ENCODE measurements around the gene ACAP2.

ACAP2 gene

DNA sequence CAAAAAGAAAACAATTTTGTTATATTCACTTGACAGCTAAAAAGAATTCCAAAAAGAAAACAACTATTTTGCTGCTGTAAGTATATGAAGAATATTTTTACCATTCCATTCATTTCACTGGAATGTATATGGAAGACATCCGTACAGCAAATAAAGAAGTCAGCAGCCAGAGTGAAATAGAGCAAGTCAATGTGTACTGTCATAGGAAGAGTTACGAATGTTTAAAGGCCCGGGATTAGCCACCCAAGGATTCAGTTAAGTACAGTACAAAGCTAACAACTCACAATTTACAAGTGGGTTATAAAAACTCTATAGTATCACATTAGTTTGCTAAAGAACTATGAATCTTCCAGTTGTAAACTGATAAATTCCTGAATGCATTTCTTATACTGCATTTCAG is 157.4 kb downstream of the ACAP2 start:
- no peak for DNase-seq

- no peak for DNase-seq
These were observed 158.0 kb downstream of the ACAP2 start for GRCh38 chr3:195284842-195285241.

DNA sequence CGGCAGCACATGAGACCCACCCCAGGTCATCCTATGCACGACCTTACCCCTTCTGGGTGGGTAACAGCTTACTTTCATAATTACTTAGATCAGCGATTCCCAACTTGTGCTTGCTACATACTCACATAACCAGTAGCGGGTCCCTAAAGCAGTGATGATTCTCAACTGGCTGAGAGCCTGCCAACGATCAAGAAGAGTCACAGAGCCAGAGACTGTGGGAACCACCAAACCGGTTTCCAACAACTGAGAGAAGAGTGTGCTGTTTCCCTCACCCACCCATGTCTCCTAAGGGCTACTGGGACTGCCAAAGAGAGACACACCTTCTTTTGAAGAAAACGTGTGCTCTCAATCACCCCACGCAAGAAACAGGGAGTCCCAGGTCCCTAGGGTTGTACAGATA is 159.9 kb downstream of the ACAP2 start:
- DNase-seq = no peak

DNA sequence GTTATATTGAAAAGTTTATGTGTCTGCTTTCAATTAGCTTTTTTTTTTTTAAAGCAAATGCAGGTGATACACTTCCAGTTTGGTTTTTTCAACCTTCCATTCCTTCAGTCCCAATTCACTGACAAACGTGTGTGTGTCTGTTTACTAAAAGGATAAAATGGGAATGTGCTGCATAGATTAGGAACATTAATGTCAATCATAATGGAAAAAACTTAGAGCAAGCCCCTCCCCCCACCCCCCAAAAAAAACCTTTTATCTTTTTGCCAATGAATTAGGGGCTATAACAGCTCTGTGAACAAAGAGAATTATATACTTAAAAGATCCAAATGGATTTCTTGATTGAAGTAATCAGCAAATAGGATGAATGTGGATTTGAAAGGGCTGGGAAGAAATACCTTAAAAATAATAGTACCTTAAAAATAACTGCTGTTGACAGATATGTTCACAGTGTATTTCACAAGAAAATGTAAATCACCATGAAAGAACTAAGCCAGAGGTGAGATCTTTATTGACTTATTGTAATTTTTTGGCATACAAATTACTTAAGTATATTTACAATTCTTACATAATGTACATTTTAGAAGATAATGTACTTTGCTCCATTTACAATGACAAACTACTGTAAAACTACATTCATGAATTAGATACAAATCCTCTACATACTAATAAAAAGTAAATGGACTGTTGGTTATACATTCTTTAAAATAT is 168.4 kb downstream of the ACAP2 start:
- DNase-seq = no peak

GRCh38 chr3:195271410-195272243 is 171.2 kb downstream of the ACAP2 start:
- DNase-seq = peak; percentile 85 to 88

DNA sequence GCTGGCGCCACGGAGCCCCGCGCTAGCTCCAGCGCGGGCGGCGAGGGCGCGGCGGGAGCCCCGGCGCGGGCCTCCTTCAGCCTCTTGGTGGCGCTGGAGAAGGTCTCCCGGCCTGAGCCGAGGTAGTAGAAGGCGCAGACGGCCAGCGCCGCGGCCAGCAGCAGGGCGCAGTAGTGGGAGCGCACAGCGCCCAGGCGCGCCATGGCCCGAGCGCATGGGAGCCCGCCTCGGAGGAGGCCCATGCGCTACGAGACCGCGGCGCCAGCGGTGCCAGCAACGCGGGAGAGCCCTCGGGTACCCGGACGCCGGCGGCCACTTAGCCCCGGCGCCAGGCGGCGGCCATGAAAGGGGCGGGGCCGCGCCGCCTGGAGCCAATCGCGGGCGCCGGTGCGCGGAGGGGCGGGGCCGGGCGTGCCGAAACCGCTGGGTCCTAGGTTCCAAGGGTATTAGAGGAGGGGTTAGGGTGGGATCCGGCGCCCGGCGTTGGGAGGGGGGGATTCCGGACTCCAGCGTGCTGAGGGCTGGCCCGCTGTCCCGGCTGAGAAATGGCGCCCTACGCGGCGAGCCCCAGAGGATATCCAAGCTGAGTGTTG is 171.9 kb downstream of the ACAP2 start, which contains the start of gene XXYLT1:
TSS of gene XXYLT1 (minus strand) at position 343 of the 593 bp plus-strand sequence. CDS start at position 242, 101 bp downstream.
- peak; percentile 87 to 91 for DNase-seq

GRCh38 chr3:195270079-195270816 is 172.6 kb downstream of the ACAP2 start:
- no peak for DNase-seq

GRCh38 chr3:195269375-195270078 is 173.3 kb downstream of the ACAP2 start:
- DNase-seq = no peak

DNA sequence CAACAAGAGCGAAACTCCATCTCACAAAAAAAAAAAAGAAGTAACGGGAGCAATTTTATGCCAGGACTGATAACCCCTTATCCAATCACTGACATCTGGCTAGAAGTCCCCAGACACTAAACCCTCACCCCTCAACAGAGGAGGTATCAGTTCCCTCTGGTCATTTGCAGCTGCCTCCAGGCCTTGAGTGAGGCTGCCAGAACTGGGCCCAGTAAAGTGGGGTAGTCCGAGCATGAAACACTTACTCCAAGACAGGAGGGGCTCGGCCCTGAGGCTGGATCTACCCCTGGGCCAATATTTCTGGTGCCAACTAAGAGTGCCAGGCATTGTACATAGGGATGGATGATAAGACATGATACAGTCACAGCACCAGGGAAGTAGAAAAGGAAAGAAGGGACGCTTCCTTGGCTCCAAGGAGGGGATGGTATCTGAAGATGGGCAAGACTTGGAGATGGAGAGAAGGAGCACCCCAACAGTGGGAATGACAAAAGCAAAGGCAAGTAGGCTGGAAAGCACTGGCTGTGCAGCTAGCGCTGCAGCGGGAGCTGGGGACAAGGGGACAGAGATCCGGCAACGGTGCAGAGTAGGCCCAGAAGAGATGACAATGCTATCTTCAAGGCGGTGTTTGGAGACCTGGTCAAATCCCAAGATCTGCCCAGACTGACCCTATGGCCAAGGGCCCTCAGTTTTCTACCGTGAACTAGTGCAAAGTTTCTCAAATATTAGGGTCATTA is 174.1 kb downstream of the ACAP2 start:
- DNase-seq = no peak

DNA sequence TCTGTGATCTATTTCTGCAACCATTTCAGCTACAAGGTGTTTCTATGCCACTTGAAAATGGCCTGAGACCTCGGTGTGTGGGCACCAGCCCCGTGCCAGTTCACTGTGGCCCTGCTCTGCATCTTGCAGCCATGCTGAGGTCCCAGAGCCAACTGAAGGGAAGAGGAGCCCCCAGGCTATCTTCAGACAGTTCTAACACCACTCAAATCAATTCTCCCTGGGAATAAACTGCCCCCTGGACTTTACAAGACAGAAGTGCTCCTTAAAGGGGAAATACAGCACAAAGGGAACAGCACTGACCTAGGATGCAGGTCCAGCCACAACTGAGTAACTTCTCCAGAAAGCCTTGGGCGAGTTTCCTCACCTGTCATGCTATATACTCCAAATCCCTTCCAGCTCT is 175.7 kb downstream of the ACAP2 start:
- no peak for DNase-seq

- no peak for DNase-seq
These were observed 176.4 kb downstream of the ACAP2 start for GRCh38 chr3:195266428-195266827.

GRCh38 chr3:195265363-195265976 is 177.3 kb downstream of the ACAP2 start:
- no peak for DNase-seq

DNA sequence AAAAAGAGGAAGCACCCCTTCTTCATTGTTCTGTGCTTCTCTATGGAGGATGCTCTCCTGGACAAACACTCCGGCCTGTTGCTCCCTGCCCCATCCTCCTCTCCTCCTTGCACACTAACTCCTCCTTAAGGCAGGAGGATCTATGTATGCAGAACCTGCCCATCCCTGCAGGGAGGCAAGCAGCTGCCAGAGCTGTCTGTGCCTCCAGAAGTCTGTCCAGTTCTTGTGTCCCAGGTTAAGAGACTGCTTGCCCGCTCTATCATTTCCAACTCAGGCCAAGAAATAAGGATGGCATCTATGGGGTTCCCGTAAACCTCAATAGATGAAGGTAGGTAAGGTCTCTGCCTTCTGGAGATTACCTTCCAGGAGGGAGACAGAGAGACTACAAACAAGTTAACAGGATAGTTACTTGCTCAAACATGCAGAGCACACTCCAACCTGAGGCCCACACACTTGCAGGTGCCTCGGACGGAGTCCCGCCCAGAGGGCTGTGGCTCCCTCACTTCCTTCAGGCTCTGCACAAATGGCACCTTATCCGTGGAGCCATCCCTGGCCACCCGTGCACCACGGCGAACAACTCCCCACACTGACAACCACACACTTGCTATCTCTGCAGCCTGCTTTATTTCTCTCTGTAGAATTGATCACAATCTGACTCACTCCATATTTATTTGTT is 178.8 kb downstream of the ACAP2 start:
- no peak for DNase-seq

DNA sequence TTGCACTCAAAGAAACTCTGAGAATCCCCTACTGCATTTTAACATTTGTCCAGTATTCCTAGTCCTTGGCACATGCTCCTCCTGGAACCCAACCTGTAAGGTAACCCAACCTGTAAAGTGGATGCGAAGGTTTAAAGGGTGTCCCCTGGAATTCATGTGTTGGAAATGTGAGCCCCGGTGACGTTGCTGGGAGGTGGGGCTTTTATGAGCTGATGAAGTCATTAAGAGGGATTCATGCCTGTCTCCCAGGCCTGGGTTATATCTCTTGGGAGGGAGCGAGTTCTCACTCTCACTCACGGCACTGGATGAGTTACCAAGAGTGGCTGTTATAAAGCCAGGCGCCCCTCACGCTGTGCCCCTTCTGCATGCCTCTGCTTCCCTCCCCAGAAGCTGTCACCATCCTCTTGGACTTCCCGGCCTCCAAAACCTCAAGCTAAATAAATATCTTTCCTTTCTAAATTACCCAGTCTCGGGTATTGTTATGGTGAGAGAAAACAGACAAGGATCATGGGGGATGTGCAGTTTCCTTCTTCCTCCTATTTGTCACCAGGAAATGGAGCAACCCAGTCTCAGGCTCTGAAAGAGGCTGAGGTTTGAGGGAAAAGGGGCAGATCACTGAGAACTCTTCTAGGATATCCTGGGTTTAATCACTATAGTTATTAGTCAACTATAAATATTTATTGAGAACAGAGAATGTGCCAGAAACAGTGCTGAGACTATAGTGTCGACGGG is 179.5 kb downstream of the ACAP2 start:
- no peak for DNase-seq

DNA sequence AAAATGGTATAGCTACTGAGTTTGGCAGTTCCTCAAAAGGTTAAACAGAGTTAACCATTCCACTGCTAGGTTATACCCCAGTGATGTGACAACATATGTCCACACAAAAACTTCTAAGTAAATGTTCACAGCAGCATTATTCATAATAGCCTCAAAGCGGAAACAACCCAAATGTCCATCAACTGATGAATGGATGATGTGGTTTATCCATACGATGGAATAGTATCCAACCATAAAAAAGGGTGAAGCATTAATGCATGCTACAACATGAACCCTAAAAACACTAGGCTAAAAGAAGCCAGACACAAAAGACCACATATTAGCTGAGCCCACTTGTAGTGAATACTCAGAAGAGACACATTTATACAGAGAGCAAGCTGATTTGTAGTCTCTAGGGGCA is 180.9 kb downstream of the ACAP2 start:
- no peak for DNase-seq

- DNase-seq = peak; percentile 37 to 55
These were observed 182.4 kb downstream of the ACAP2 start for GRCh38 chr3:195260280-195260905.

DNA sequence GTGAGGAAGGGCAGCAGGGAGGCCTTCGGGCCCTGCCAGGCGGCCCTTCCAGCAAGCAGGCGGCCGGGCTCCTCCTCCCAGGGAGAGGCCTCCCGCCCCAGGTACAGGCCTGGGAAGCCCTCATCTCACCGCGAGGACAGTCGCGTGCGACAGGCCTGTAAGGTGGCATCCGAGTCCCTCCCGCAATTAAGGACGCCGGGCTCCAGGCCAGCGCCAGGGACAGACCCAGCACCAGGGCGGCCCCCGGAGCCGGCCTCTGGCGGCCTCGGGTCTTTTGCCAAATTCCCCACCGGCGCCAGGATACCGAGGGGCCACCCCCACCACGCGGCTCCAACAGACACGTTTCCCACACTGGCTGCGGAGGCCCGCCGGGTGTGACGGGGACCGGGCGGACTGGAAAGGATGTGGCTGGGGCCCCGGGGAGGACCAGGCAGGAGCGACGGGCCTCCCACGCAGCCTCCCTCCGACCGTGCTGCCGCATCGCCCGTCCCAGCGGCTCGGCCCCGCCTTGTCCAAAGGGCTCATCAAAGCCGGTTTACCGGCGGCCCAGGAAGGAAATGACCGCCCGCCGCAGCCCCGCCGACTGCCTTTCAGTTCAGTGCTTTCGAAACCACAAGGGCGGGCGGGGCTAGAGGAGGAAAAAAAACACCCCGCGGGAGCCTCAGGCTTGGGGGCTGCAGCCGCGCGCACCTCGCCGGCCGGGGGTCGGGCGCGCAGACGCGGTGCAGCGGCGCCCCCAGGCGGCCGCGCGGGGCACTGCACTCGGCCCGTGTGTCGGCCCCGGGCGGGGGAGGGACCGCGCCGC is 183.1 kb downstream of the ACAP2 start:
- peak; percentile 93 for DNase-seq

- no peak for DNase-seq
These were observed 183.7 kb downstream of the ACAP2 start for GRCh38 chr3:195259154-195259474.

All from CD4-positive, alpha-beta T cell treated with Interleukin-4 for 1 hour (primary cell).